EL (cell line): ENCODE data around the gene APBA2.

Experiments
- DNase-seq: peaks from one replicate; pipeline ENCODE4 v3.0.0-alpha.2; 2016

APBA2 gene

GRCh38 chr15:28897861-28898585 is 12.2 kb downstream of the APBA2 start:
- no peak for DNase-seq

- no peak for DNase-seq
Observed at GRCh38 chr15:28899061-28899738, 13.4 kb downstream of the APBA2 start.

- no peak for DNase-seq
Observed at GRCh38 chr15:28900041-28900891, 14.5 kb downstream of the APBA2 start.

GRCh38 chr15:28900892-28901586 is 15.3 kb downstream of the APBA2 start:
- DNase-seq, result no peak

- DNase-seq, result no peak
Observed at GRCh38 chr15:28901587-28901980, 15.8 kb downstream of the APBA2 start.

- no peak for DNase-seq
Observed at GRCh38 chr15:28901987-28902745, 16.4 kb downstream of the APBA2 start.

GRCh38 chr15:28902856-28903255 is 17.1 kb downstream of the APBA2 start:
- DNase-seq, result no peak

- DNase-seq, result no peak
Observed at GRCh38 chr15:28903555-28903954, 17.8 kb downstream of the APBA2 start.

- DNase-seq, result no peak
Observed at GRCh38 chr15:28904003-28904402, 18.2 kb downstream of the APBA2 start.

GRCh38 chr15:28904541-28905315 is 19.0 kb downstream of the APBA2 start:
- DNase-seq, result no peak

GRCh38 chr15:28907338-28907960 is 21.7 kb downstream of the APBA2 start:
- DNase-seq, result no peak

GRCh38 chr15:28909958-28910500 is 24.3 kb downstream of the APBA2 start:
- DNase-seq, result no peak

GRCh38 chr15:28911310-28911931 is 25.6 kb downstream of the APBA2 start:
- no peak for DNase-seq

- DNase-seq, result no peak
Observed at GRCh38 chr15:28912422-28912821, 26.6 kb downstream of the APBA2 start.

- DNase-seq, result no peak
Observed at GRCh38 chr15:28913171-28913765, 27.5 kb downstream of the APBA2 start.

- no peak for DNase-seq
Observed at GRCh38 chr15:28914046-28914445, 28.3 kb downstream of the APBA2 start.

- DNase-seq, result no peak
Observed at GRCh38 chr15:28914483-28915023, 28.8 kb downstream of the APBA2 start.

GRCh38 chr15:28915041-28915810 is 29.5 kb downstream of the APBA2 start:
- DNase-seq, result no peak

GRCh38 chr15:28915935-28916334 is 30.2 kb downstream of the APBA2 start:
- DNase-seq, result no peak
